Breast epithelium (tissue), 4 donors: Measurements from ENCODE around the gene GSG1L2. TPM values are rescaled to one million over a fixed set of nuclear protein-coding genes. Genes with fewer than 3 reads are reported as not detected.

Experiments used
- DNase-seq, 2 donors: peaks; one replicate each; pipeline ENCODE4 v3.0.0-alpha.2; 2019; ENCODE audit warnings: low spot score in 2 of 2
- H3K27ac ChIP-seq, 2 donors: fragments of 200-600 bp; sonication (generic) in 1 of 2; one replicate each; pipeline ENCODE4 v1.5.1; 2016 to 2019; ENCODE audit warnings: mild to moderate bottlenecking in 1 of 2
- H3K27me3 ChIP-seq, 2 donors: fragments of 200-600 bp; sonication (generic) in 1 of 2; one replicate each; pipeline versions ENCODE4 v1.5.1 to v1.6.0; 2017 to 2019; ENCODE audit warnings: control low read depth in 1 of 2, mild to moderate bottlenecking in 1 of 2
- H3K36me3 ChIP-seq: fragments of 200-600 bp; one replicate; pipeline ENCODE4 v1.5.1; 2019
- H3K4me1 ChIP-seq, 2 donors: fragments of 200-600 bp; sonication (generic); one replicate each; pipeline ENCODE4 v1.5.1; 2016 to 2019; ENCODE audit warnings: control low read depth in 1 of 2
- H3K4me3 ChIP-seq, 3 donors: fragments of 200-600 bp; sonication (generic); 1 replicate in 2 of 3; 2 replicates in 1 of 3; pipeline ENCODE4 v1.5.1; 2016 to 2019; ENCODE audit warnings: mild to moderate bottlenecking in 3 of 3, moderate library complexity in 2 of 3
- H3K9me3 ChIP-seq, 2 donors: fragments of 200-600 bp; sonication (generic) in 1 of 2; one replicate each; pipeline ENCODE4 v1.5.1; 2016 to 2019; ENCODE audit warnings: control low read depth in 1 of 2
- POLR2A ChIP-seq: fragments of 450-650 bp; IDR thresholded peaks from one replicate; pipeline ENCODE4 v1.6.1; 2016; ENCODE audit warnings: antibody characterized with exemption, mild to moderate bottlenecking, moderate library complexity
- POLR2AphosphoS5 ChIP-seq, 3 donors: sonication (generic); formaldehyde crosslinking; IDR thresholded peaks; one replicate each; pipeline ENCODE4 v1.6.1; 2017; ENCODE audit warnings: antibody characterized with exemption in 3 of 3
- intact Hi-C: fragments of 100-400 bp; cut with DNase I; formaldehyde crosslinking; loops from one replicate; pipeline ENCODE4 v1.15.1; 2023; ENCODE audit warnings: low total_unique reads
- total RNA-seq, 3 donors: library from RNA; depleted of rRNA; stranded (reverse); fragments of >200 nt; gene quantifications; one replicate each; pipeline ENCODE4 v1.1.0, GENCODE V29; 2016
- TF ChIP-seq, protein P1 (sequence below), 3 donors: fragments of 450-650 bp; IDR thresholded peaks; one replicate each; pipeline ENCODE4 v1.5.1; 2016 to 2017; ENCODE audit warnings: antibody characterized with exemption in 3 of 3, mild to moderate bottlenecking in 3 of 3, moderate library complexity in 3 of 3

GSG1L2 gene
- total RNA-seq, 3 donors from 2014 or later: not detected

DNA sequence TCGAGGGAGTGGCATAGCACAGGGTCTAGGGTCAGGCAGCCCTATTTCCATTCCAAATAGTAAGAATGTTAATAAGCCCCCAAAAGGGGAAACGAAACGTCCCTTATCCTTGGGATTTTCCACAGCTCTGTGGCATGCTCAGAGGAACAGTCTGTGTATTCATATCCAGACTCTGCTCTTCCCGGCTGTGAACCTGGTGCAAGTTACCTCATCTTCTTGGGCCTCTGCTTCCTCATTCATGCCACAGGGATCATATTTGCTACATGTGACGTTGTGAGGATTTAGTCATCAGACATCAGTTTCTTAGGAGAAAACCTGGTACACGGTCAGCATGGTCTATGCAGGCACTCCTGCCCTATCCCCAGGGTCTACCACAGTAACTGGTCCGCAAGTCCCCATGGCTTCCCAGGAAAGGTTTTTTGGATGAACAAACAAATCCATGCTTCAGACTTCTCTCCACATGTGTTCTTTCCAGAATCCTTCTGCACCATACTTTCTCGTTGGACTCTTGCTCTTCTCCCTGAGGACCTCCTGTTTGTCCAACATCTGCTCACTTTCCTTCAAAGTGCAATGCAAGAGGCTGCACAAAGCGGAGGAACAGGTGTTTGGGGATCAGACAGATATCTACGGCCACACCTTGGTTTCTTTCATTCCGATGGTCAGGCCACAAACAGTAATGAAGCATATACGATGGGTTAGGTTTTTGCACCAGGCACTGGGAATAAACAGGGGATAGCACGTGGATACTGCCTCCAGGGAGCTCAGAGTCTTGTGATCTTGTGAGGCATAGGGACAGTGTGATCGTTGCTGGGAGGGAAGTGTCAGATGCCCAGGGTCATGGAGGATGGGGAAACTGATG, 21.5 kb upstream of the GSG1L2 start:
- no peaks in the 10 kb centered on the region for H3K36me3 ChIP-seq
- intact Hi-C loops: no loop called here
- no peaks in the 10 kb centered on the region for H3K4me1 ChIP-seq
- no peak for DNase-seq
- no peaks in the 10 kb centered on the region for H3K9me3 ChIP-seq
- H3K27ac ChIP-seq: peak overlapping the region in 1 of 2 donors; percentile 88
- no peaks in the 10 kb centered on the region for H3K27me3 ChIP-seq
- TF ChIP-seq POLR2AphosphoS5 (IDR thresholded peaks at IDR 0.05) (no peak), POLR2A (no peak)
- TF ChIP-seq, protein P1, sequence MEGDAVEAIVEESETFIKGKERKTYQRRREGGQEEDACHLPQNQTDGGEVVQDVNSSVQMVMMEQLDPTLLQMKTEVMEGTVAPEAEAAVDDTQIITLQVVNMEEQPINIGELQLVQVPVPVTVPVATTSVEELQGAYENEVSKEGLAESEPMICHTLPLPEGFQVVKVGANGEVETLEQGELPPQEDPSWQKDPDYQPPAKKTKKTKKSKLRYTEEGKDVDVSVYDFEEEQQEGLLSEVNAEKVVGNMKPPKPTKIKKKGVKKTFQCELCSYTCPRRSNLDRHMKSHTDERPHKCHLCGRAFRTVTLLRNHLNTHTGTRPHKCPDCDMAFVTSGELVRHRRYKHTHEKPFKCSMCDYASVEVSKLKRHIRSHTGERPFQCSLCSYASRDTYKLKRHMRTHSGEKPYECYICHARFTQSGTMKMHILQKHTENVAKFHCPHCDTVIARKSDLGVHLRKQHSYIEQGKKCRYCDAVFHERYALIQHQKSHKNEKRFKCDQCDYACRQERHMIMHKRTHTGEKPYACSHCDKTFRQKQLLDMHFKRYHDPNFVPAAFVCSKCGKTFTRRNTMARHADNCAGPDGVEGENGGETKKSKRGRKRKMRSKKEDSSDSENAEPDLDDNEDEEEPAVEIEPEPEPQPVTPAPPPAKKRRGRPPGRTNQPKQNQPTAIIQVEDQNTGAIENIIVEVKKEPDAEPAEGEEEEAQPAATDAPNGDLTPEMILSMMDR (IDR thresholded peaks at IDR 0.05): no peak
- no peak overlapping the region for H3K4me3 ChIP-seq

DNA sequence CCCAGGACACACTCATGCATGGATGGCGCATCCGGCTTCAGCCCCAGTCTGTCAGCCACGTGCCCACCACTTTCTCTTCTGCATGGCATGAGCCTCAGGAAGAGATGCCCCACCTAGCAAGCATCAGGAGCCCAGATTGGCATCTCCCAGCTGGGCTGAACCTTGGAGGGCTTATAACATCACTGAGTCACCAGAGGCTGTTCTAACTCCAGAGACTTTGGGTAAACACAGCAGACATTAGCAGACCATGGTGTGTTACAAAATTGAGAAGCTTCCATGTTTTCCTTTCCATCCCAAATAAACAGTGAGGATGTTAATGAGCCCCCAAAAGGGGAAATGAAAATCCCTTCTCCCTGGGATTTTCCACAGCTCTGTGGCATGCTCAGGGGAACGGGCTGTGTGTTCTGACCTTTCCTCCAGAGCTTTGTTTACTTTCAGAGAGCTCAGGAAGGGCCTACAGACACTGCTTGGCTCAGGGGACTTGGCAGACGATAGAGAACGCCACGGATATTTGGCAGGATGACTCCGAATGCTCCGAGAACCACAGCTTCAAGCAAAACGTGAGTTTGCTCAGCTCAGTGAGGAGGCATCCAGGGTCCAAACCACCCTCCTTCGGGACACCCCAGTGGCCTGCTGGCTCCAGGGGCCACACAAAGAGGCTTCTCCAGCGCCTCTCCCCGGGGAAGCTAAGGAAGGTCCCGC, 20.3 kb upstream of the GSG1L2 start:
- DNase-seq: peak in 1 of 2 donors; percentile 35
- Histone ChIP-seq H3K4me3 (peak overlapping the region in 1 of 3 donors; percentile 28), H3K9me3 (no peaks in the 10 kb centered on the region), H3K27me3 (no peaks in the 10 kb centered on the region), H3K36me3 (no peaks in the 10 kb centered on the region), H3K27ac (peak overlapping the region; percentile 50 to 88), H3K4me1 (no peaks in the 10 kb centered on the region)
- no peak for TF ChIP-seq POLR2A
- TF ChIP-seq, protein P1 (IDR thresholded peaks at IDR 0.05): no peak
- TF ChIP-seq POLR2AphosphoS5 (IDR thresholded peaks at IDR 0.05): no peak
- intact Hi-C loops: no loop called here

DNA sequence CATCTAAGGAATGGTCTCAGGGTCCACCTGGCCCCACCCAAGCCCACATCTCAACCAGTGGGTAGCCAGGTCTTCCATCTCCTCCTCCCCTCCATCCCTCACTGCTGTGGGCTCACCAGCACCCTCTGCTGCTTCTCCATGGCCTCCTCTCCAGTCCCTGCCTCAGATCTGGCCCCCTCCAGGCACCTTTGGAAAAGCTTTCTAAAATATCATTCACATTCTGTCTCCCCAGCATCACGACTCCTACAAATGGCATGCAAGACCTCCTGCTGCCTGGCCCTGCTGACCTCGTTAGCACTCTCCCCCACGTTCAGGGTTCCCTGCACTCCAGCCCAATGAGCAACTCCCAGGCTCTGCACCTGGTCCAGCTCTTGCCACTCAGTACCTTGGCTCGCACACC, 17.6 kb upstream of the GSG1L2 start:
- intact Hi-C loops: no loop called here
- no peaks in the 10 kb centered on the region for H3K27me3 ChIP-seq
- no peak overlapping the region for H3K27ac ChIP-seq
- TF ChIP-seq, protein P1 (IDR thresholded peaks at IDR 0.05): no peak
- no peak for TF ChIP-seq POLR2A
- no peak for TF ChIP-seq POLR2AphosphoS5 (IDR thresholded peaks at IDR 0.05)
- H3K4me1 ChIP-seq: no peaks in the 10 kb centered on the region
- H3K4me3 ChIP-seq: no peak overlapping the region
- H3K36me3 ChIP-seq: no peaks in the 10 kb centered on the region
- DNase-seq: no peak
- H3K9me3 ChIP-seq: no peaks in the 10 kb centered on the region

DNA sequence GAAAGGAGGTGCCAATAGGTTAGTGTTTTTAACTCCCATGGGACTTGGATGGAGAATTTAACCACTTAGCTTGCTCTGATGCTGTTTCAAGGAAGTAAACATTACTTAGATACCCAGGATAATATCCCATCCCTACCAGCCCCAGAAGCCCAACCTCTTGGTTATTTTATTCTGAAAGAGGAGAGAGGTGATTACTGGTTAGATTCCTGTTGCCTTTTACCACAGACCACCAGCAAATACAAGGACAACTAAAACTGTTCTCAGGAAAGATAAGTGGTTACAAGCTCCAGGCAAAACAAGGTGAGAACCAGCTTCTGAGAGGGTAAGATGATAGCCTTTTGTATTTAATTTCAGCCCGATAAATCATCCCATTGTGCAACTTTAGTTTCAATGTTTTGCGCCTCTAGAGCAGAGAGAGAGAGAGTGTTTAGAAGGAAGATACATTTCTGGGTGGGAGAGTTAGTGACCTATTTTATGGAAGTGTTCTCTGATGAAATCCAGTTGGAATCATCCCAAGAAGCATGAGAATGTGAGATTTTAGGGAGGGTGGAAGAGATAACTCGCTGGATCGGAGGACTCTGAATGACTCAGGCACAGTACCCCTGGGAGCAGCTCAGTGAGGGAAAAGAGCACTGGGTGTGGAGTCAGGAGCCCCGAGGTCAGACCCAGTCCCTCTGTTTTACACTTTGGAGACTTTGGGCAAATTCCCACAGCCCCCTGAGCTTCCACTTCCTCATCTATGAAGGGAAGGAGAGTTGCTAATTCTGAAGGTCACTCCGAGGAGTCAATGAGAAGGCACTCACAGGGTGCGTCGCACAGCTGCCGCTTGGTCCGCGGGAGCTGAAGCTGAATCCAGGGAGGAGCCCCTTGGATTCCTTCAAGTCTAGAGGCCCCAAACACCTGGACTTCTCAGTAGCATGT, 15.9 kb upstream of the GSG1L2 start:
- intact Hi-C loops: no loop called here
- H3K27me3 ChIP-seq: no peaks in the 10 kb centered on the region
- H3K27ac ChIP-seq: peak overlapping the region in 1 of 2 donors; percentile 76
- TF ChIP-seq POLR2AphosphoS5 (IDR thresholded peaks at IDR 0.05): peak in 1 of 3 donors; percentile 23
- TF ChIP-seq, protein P1 (IDR thresholded peaks at IDR 0.05): no peak
- DNase-seq: no peak
- peak overlapping the region in 1 of 3 donors; percentile 28 for H3K4me3 ChIP-seq
- no peaks in the 10 kb centered on the region for H3K9me3 ChIP-seq
- no peaks in the 10 kb centered on the region for H3K4me1 ChIP-seq
- H3K36me3 ChIP-seq: no peaks in the 10 kb centered on the region
